GM19043 (cell line): Measurements from ENCODE around the gene PABPN1L.
"Not testable (repeated sequence)": the region's sequence is repeated elsewhere in the genome, so short reads cannot be mapped to it uniquely, and the experiment has no call there.

Source experiments
- ATAC-seq: cut with Tn5 transposase; IDR thresholded peaks from one replicate; pipeline ENCODE4 v1.9.1; 2021; ENCODE audit warnings: low read depth; ENCODE audit not compliant: unreplicated experiment

Gene PABPN1L

GRCh38 chr16:88835818-88836217 is 30.6 kb downstream of the PABPN1L start:
- no peak for ATAC-seq

GRCh38 chr16:88835383-88835782 is 31.1 kb downstream of the PABPN1L start:
- no peak for ATAC-seq

- no peak for ATAC-seq
These were observed 31.8 kb downstream of the PABPN1L start for GRCh38 chr16:88834670-88835069.

- ATAC-seq = no peak
These were observed 33.4 kb downstream of the PABPN1L start for GRCh38 chr16:88833086-88833485.

- ATAC-seq = no peak
These were observed 34.6 kb downstream of the PABPN1L start for GRCh38 chr16:88831838-88832237.

- no peak for ATAC-seq
These were observed 35.7 kb downstream of the PABPN1L start for GRCh38 chr16:88830783-88831182.

GRCh38 chr16:88830258-88830657 is 36.2 kb downstream of the PABPN1L start:
- ATAC-seq = no peak

- ATAC-seq = no peak
These were observed 37.7 kb downstream of the PABPN1L start for GRCh38 chr16:88828711-88829110.

GRCh38 chr16:88827727-88828126 is 38.7 kb downstream of the PABPN1L start:
- no peak for ATAC-seq

GRCh38 chr16:88826070-88826840 is 40.2 kb downstream of the PABPN1L start:
- ATAC-seq = no peak

GRCh38 chr16:88825146-88825545 is 41.3 kb downstream of the PABPN1L start:
- no peak for ATAC-seq

- no peak for ATAC-seq
These were observed 42.0 kb downstream of the PABPN1L start for GRCh38 chr16:88824256-88825077.

GRCh38 chr16:88823646-88824045 is 42.8 kb downstream of the PABPN1L start:
- ATAC-seq = not testable (repeated sequence)

GRCh38 chr16:88822281-88823040 is 44.0 kb downstream of the PABPN1L start:
- ATAC-seq = no peak

- no peak for ATAC-seq
These were observed 45.2 kb downstream of the PABPN1L start for GRCh38 chr16:88821168-88821850.

GRCh38 chr16:88820385-88821025 is 46.0 kb downstream of the PABPN1L start:
- ATAC-seq = no peak

GRCh38 chr16:88819126-88819525 is 47.3 kb downstream of the PABPN1L start:
- ATAC-seq = no peak

GRCh38 chr16:88818575-88818874 is 47.9 kb downstream of the PABPN1L start:
- no peak for ATAC-seq

GRCh38 chr16:88817785-88818574 is 48.5 kb downstream of the PABPN1L start:
- no peak for ATAC-seq
